ENCODE results near the gene RTL10.

RTL10 gene

GRCh38 chr22:19828035-19828401 is 26.7 kb downstream of the RTL10 start:
- ChIA-PET POLR2A (no interaction called here), CTCF (no interaction called here)
- TF ChIP-seq ZNF670 (tag by site-specific recombination; IDR thresholded peaks at IDR 0.05; ENCODE audit: low read depth) (no peak), KLF8 (tag by site-specific recombination; IDR thresholded peaks at IDR 0.05) (no peak), ZNF488 (tag by site-specific recombination; IDR thresholded peaks at IDR 0.05) (no peak), ZNF202 (tag by site-specific recombination; IDR thresholded peaks at IDR 0.05; ENCODE audit: borderline replicate concordance) (no peak), ZNF266 (tag by site-specific recombination; IDR thresholded peaks at IDR 0.05; ENCODE audit: low read depth) (no peak), TCF7L2 (IDR thresholded peaks at IDR 0.05; ENCODE audit: borderline replicate concordance, low read depth, low read length) (no peak), ZNF184 (tag by site-specific recombination; IDR thresholded peaks at IDR 0.05) (no peak), ZFP41 (tag by site-specific recombination; IDR thresholded peaks at IDR 0.05; ENCODE audit: borderline replicate concordance) (no peak), ZNF140 (tag by site-specific recombination; IDR thresholded peaks at IDR 0.05) (no peak), ZBTB21 (tag by site-specific recombination; IDR thresholded peaks at IDR 0.05) (no peak), ZNF555 (tag by site-specific recombination; conservative IDR thresholded peaks at IDR 0.05) (no peak), ZFP37 (tag by site-specific recombination; IDR thresholded peaks at IDR 0.05) (no peak), ZNF341 (tag by site-specific recombination; IDR thresholded peaks at IDR 0.05; ENCODE audit: low read depth) (no peak), ZNF521 (tag by site-specific recombination; IDR thresholded peaks at IDR 0.05) (no peak), PRDM10 (tag by site-specific recombination; IDR thresholded peaks at IDR 0.05) (no peak), ZBTB6 (tag by site-specific recombination; IDR thresholded peaks at IDR 0.05) (no peak)
- Histone ChIP-seq H3K9me3 (ENCODE audit: control insufficient read depth, insufficient read depth, low read depth, low read length) (no peaks in the 10 kb centered on the region), H3K4me1 (ENCODE audit: control insufficient read depth, insufficient read depth, low read length) (no peaks in the 10 kb centered on the region), H3K36me3 (ENCODE audit: control insufficient read depth in 2 of 2, insufficient read depth in 1 of 2, low read length in 2 of 2) (no peaks in the 10 kb centered on the region), H3K4me3 (ENCODE audit: low read depth, low read length) (no peak overlapping the region), H3K27ac (ENCODE audit: extremely low read depth, low read depth, low read length) (no peak overlapping the region)

- Histone ChIP-seq H3K4me1 (ENCODE audit: control insufficient read depth, insufficient read depth, low read length) (no peaks in the 10 kb centered on the region), H3K4me3 (ENCODE audit: low read depth, low read length) (no peak overlapping the region), H3K9me3 (ENCODE audit: control insufficient read depth, insufficient read depth, low read depth, low read length) (no peaks in the 10 kb centered on the region), H3K27ac (ENCODE audit: extremely low read depth, low read depth, low read length) (no peak overlapping the region), H3K36me3 (ENCODE audit: control insufficient read depth in 2 of 2, insufficient read depth in 1 of 2, low read length in 2 of 2) (no peaks in the 10 kb centered on the region)
- ChIA-PET CTCF (interaction anchor here (0.7 kb wide), 1 partner anchor 25 kb away, joined by 4 read pairs; no protein-coding TSS in a partner anchor), POLR2A (no interaction called here)
- TF ChIP-seq SP3 (tag by site-specific recombination; IDR thresholded peaks at IDR 0.05) (no peak), ZNF23 (tag by site-specific recombination; IDR thresholded peaks at IDR 0.05; ENCODE audit: borderline replicate concordance) (no peak), ZNF274 (IDR thresholded peaks at IDR 0.05; ENCODE audit: low read length) (no peak), ZNF274 (tag by site-specific recombination; IDR thresholded peaks at IDR 0.05; ENCODE audit: borderline replicate concordance) (no peak), ZNF366 (tag by site-specific recombination; conservative IDR thresholded peaks at IDR 0.05) (no peak), ZNF670 (tag by site-specific recombination; IDR thresholded peaks at IDR 0.05; ENCODE audit: low read depth) (no peak), ZNF791 (tag by site-specific recombination; IDR thresholded peaks at IDR 0.05) (no peak), KLF10 (tag by site-specific recombination; IDR thresholded peaks at IDR 0.05) (no peak), ZNF514 (tag by site-specific recombination; IDR thresholded peaks at IDR 0.05) (no peak), IKZF3 (tag by site-specific recombination; IDR thresholded peaks at IDR 0.05) (no peak), ZSCAN16 (tag by site-specific recombination; IDR thresholded peaks at IDR 0.05) (no peak), ZNF324 (tag by site-specific recombination; IDR thresholded peaks at IDR 0.05) (no peak), HOXD13 (CRISPR knock-in tag; IDR thresholded peaks at IDR 0.05; ENCODE audit: borderline replicate concordance) (no peak), OSR2 (tag by site-specific recombination; IDR thresholded peaks at IDR 0.05) (no peak), ZNF580 (tag by site-specific recombination; IDR thresholded peaks at IDR 0.05) (no peak), ZNF664 (tag by site-specific recombination; IDR thresholded peaks at IDR 0.05) (no peak)
These were observed 27.2 kb downstream of the RTL10 start for GRCh38 chr22:19827341-19828034.
